ENCODE results near the gene ERC1. TPM values are rescaled to one million over a fixed set of nuclear protein-coding genes. Genes with fewer than 3 reads are reported as not detected.

ERC1 gene
- total and polyA plus RNA-seq, 2 of the 4 experiments (the other 2 are of a cell fraction): 11.6 to 25.6 TPM

GRCh38 chr12:1220127-1221092 lies 229.4 kb downstream of the ERC1 start (continued):
- no peak for TF ChIP-seq USF2 (IDR thresholded peaks at IDR 0.05; ENCODE audit: low read depth, low read length)

- Histone ChIP-seq H3K27me3 (ENCODE audit: control insufficient read depth, insufficient read depth, low read length) (no peaks in the 10 kb centered on the region), H3K18ac (ENCODE audit: low read depth, low read length) (no peak overlapping the region), H3K79me1 (ENCODE audit: low read depth in 1 of 2, low read length in 2 of 2) (peaks cover 8 to 26% of the 10 kb centered on the region in 2 experiments; a peak in 3 of 4 replicates), H3K56ac (ENCODE audit: extremely low read depth, insufficient read depth, low read length) (no peak overlapping the region), H4K5ac (ENCODE audit: low read depth, low read length) (no peak overlapping the region), H2BK5ac (ENCODE audit: low read depth, low read length, poor library complexity, severe bottlenecking) (no peak overlapping the region), H4K91ac (ENCODE audit: insufficient read depth, low read depth, low read length) (no peak overlapping the region), H4K20me1 (ENCODE audit: insufficient read depth, low read length) (no peaks in the 10 kb centered on the region), H2BK120ac (ENCODE audit: low read depth, low read length) (no peak overlapping the region), H3K4me1 (ENCODE audit: control insufficient read depth, insufficient read depth, low read length) (no peaks in the 10 kb centered on the region; the same call in none of the 2 replicates), H3K36me3 (ENCODE audit: control insufficient read depth, insufficient read depth, low read length) (no peaks in the 10 kb centered on the region), H3K9ac (ENCODE audit: low read depth, low read length) (no peak overlapping the region), H4K8ac (ENCODE audit: low read depth in 2 of 2, low read length in 2 of 2) (no peak overlapping the region), H3K9me1 (ENCODE audit: insufficient read depth, low read length) (peaks cover 8% of the 10 kb centered on the region), H2BK15ac (ENCODE audit: low read depth, low read length) (no peak overlapping the region), H3K9me3 (ENCODE audit: control insufficient read depth, insufficient read depth, low read length) (no peaks in the 10 kb centered on the region), H3K27ac (ENCODE audit: insufficient read depth, low read length) (no peak overlapping the region), H3K14ac (replicated peaks; ENCODE audit: low read depth, low read length) (no peak overlapping the region), H3K4me2 (ENCODE audit: low read depth, low read length) (no peak overlapping the region), H2BK20ac (ENCODE audit: low read depth, low read length) (no peak overlapping the region), H2AK9ac (replicated peaks; ENCODE audit: low read depth, low read length, poor library complexity) (no peak overlapping the region), H3K23ac (ENCODE audit: low read depth, low read length) (no peak overlapping the region), H3K4me3 (ENCODE audit: insufficient read depth, low read depth, low read length) (no peak overlapping the region), H2AFZ (replicated peaks; ENCODE audit: low read length, poor library complexity) (no peak overlapping the region), H3K4ac (ENCODE audit: low read depth, low read length) (no peak overlapping the region), H2AK5ac (ENCODE audit: low read depth, low read length) (no peak overlapping the region)
- CTCF ChIA-PET: no interaction called here
- POLR2A ChIA-PET (ENCODE audit: unreplicated experiment): no interaction called here
- dilution Hi-C loops (cut with HindIII; ENCODE audit: low sequenced_read_pairs, unreplicated experiment) (no loop called here), in situ Hi-C loops (cut with MboI; ENCODE audit: low sequenced_read_pairs) (no loop called here), intact Hi-C loops (cut with micrococcal nuclease) (no loop called here)
- no peak for DNase-seq
- BruUV-seq (replicated peaks): no TSS peak
- ATAC-seq (ENCODE audit: low read depth): no peak
- WGBS, 2 experiments (ENCODE audit: extremely low coverage in 2 of 2, insufficient read length in 1 of 2): no CpG with 5 or more reads among the region's 4 CpGs
- TF ChIP-seq ELK1 (IDR thresholded peaks at IDR 0.05; ENCODE audit: borderline replicate concordance, low read depth, low read length): no peak
- no peak for TF ChIP-seq CHD1 (IDR thresholded peaks at IDR 0.05; ENCODE audit: low read depth, low read length)
- TF ChIP-seq USF2 (IDR thresholded peaks at IDR 0.05; ENCODE audit: low read depth, low read length): no peak
- TF ChIP-seq CTCF (conservative IDR thresholded peaks at IDR 0.05; ENCODE audit: low read depth, low read length): no peak
- no peak for TF ChIP-seq RCOR1 (IDR thresholded peaks at IDR 0.05; ENCODE audit: insufficient replicate concordance, low read length)
- TF ChIP-seq MXI1 (IDR thresholded peaks at IDR 0.05; ENCODE audit: borderline replicate concordance, low read depth, low read length): no peak
- TF ChIP-seq SMC3 (IDR thresholded peaks at IDR 0.05; ENCODE audit: low read depth, low read length): no peak
- TF ChIP-seq POLR2A (IDR thresholded peaks at IDR 0.05; ENCODE audit: low read depth, low read length): no peak
Measured at GRCh38 chr12:1222858-1223639, 232.0 kb downstream of the ERC1 start.
